HG03342 (cell line): ENCODE results near the gene ATP13A5.

Experiments used
- ATAC-seq: cut with Tn5 transposase; IDR thresholded peaks from one replicate; pipeline ENCODE4 v1.9.1; 2021; ENCODE audit warnings: mild to moderate bottlenecking, moderate library complexity; ENCODE audit not compliant: unreplicated experiment

The ATP13A5 gene

GRCh38 chr3:193262707-193263106, 115.8 kb downstream of the ATP13A5 start:
- no peak for ATAC-seq

GRCh38 chr3:193261970-193262369, 116.6 kb downstream of the ATP13A5 start:
- ATAC-seq: no peak

- ATAC-seq: no peak
These were observed 124.4 kb downstream of the ATP13A5 start for GRCh38 chr3:193253986-193254660.

GRCh38 chr3:193250492-193250891, 128.1 kb downstream of the ATP13A5 start:
- ATAC-seq: no peak

GRCh38 chr3:193248848-193249468, 129.6 kb downstream of the ATP13A5 start:
- no peak for ATAC-seq

- no peak for ATAC-seq
These were observed 135.0 kb downstream of the ATP13A5 start for GRCh38 chr3:193243571-193243970.

- no peak for ATAC-seq
These were observed 136.8 kb downstream of the ATP13A5 start for GRCh38 chr3:193241716-193242115.

GRCh38 chr3:193240850-193241706, 137.5 kb downstream of the ATP13A5 start, which contains the start of gene PLAAT1:
Gene PLAAT1 (plus strand): TSS chr3:193241222. CDS start chr3:193255651, 14,429 bp downstream.
- no peak for ATAC-seq

GRCh38 chr3:193240436-193240849, 138.1 kb downstream of the ATP13A5 start:
- no peak for ATAC-seq

- no peak for ATAC-seq
These were observed 141.5 kb downstream of the ATP13A5 start for GRCh38 chr3:193237030-193237429.

GRCh38 chr3:193236599-193236998, 142.0 kb downstream of the ATP13A5 start:
- no peak for ATAC-seq

- ATAC-seq: no peak
These were observed 147.4 kb downstream of the ATP13A5 start for GRCh38 chr3:193231201-193231600.

- ATAC-seq: no peak
These were observed 147.9 kb downstream of the ATP13A5 start for GRCh38 chr3:193230610-193231009.

GRCh38 chr3:193229851-193230420, 148.6 kb downstream of the ATP13A5 start:
- no peak for ATAC-seq

GRCh38 chr3:193228206-193228605, 150.3 kb downstream of the ATP13A5 start:
- ATAC-seq: no peak

GRCh38 chr3:193225302-193226125, 153.0 kb downstream of the ATP13A5 start:
- no peak for ATAC-seq
